ENCODE data around the gene ANKRD63. TPM values are rescaled to one million over a fixed set of nuclear protein-coding genes. Genes with fewer than 3 reads are reported as not detected.

ANKRD63 gene
- total and polyA plus RNA-seq, 4 donors: not detected

DNA sequence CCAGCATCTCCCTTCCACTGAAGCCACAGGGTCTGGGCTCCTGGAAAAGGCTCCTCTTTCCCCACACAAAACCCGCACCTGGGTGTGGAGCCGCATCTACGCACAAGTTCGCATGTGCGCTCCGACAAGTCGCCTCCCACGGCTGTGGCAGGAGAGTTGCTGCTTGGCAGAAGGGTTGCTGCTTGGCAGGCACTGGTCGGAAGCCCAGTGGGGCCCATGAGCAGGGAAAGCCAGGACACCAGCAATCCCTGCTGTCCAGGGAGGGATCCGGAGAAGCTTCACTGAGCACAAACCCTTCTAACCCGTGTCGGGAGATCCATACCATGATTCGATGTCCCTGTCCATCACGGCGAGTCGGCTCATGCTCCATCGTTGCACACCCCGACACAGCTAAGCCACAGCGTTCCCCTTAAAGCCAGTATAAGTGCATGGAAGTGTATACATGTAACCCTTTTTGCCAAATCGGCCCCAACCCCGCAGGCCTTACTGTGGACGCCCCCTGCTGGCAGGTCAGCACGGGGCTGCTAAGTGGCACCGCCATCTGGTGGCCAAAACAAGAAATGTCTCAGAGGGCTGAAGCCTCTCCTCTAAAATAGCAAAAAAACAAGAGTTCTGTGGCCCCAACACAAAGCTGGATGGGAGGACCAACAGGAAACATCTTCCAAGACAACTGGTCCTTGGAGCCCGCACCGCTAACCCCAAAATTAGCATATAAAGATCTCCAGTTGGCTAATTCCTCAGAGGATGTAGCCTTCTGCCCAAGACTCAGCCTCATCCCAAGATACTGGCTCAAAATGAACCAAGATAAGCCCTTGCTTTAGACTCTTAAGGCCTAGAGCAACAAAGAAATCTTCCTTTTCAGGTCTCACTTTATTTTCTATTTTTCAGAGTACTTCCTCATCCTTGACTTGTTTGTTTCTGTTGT, 8.3 kb downstream of the ANKRD63 start:
- peak; percentile 88 to 92 for DNase-seq
- H3K27me3 ChIP-seq (ENCODE audit: control insufficient read depth in 1 of 2, insufficient read depth in 2 of 2, low read length in 1 of 2): no peaks in the 10 kb centered on the region
- no peak overlapping the region for H3K4me3 ChIP-seq (ENCODE audit: low read length in 2 of 2)
- H3K36me3 ChIP-seq (ENCODE audit: control insufficient read depth in 1 of 2, insufficient read depth in 2 of 2, low read length in 1 of 2): no peaks in the 10 kb centered on the region
- H3K9me3 ChIP-seq (ENCODE audit: control insufficient read depth, low read length): no peaks in the 10 kb centered on the region
- intact Hi-C loops (cut with DNase I): loop anchor here (1.0 to 5.0 kb wide), 7 partner anchors 35 to 230 kb away; partner anchors contain the start of genes CCDC9B (in 1 of the 2) and PAK6 (in 1 of the 2)
- no peaks in the 10 kb centered on the region for H3K4me1 ChIP-seq (ENCODE audit: control insufficient read depth in 1 of 2, insufficient read depth in 2 of 2, low read length in 2 of 2)
- WGBS, 2 donors: 58 to 62% methylated on average over 26 of the region's 26 CpGs
- peak; percentile 78 for ATAC-seq (ENCODE audit: low FRiP score)
- H3K27ac ChIP-seq (ENCODE audit: low read depth in 1 of 2, low read length in 2 of 2): no peak overlapping the region

DNA sequence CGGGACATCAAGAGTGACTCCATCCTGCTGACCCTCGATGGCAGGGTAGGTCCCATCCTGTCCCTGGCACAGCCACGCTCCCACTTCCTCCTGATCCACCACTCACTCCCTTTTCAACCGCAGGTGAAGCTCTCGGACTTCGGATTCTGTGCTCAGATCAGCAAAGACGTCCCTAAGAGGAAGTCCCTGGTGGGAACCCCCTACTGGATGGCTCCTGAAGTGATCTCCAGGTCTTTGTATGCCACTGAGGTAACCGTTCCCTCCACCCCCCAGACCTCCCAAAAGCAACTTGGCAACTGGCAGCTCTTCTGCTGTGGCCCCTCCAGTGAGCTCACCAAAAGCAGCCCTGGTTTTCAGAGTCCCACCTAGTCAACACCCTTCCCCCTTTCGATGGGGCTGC, 9.4 kb downstream of the ANKRD63 start:
- ATAC-seq (ENCODE audit: low FRiP score) (no peak), DNase-seq (no peak)
- 88 to 90% methylated on average over 9 of the region's 9 CpGs for WGBS, 2 donors
- Histone ChIP-seq H3K27ac (ENCODE audit: low read depth in 1 of 2, low read length in 2 of 2) (no peak overlapping the region), H3K4me3 (ENCODE audit: low read length in 2 of 2) (no peak overlapping the region), H3K9me3 (ENCODE audit: control insufficient read depth, low read length) (no peaks in the 10 kb centered on the region), H3K27me3 (ENCODE audit: control insufficient read depth in 1 of 2, insufficient read depth in 2 of 2, low read length in 1 of 2) (no peaks in the 10 kb centered on the region), H3K4me1 (ENCODE audit: control insufficient read depth in 1 of 2, insufficient read depth in 2 of 2, low read length in 2 of 2) (no peaks in the 10 kb centered on the region), H3K36me3 (ENCODE audit: control insufficient read depth in 1 of 2, insufficient read depth in 2 of 2, low read length in 1 of 2) (no peaks in the 10 kb centered on the region)
- intact Hi-C loops (cut with DNase I): no loop called here

DNA sequence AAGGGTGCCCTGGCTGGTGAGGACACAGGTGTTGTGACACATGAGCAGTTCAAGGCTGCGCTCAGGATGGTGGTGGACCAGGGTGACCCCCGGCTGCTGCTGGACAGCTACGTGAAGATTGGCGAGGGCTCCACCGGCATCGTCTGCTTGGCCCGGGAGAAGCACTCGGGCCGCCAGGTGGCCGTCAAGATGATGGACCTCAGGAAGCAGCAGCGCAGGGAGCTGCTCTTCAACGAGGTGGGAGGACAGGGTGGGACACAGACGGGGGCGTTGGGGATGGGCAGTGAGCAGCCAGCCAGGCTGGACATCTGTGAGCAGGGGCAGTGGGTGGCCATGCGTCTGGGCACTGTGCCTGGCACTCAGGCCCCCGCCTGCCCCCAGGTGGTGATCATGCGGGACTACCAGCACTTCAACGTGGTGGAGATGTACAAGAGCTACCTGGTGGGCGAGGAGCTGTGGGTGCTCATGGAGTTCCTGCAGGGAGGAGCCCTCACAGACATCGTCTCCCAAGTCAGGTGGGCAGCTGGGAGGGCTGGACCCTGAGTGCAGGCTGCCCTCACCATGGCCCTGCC, 10.3 kb downstream of the ANKRD63 start:
- WGBS, 2 donors: 78 to 79% methylated on average over 19 to 20 of the region's 20 CpGs
- H3K4me3 ChIP-seq (ENCODE audit: low read length in 2 of 2): no peak overlapping the region
- intact Hi-C loops (cut with DNase I): no loop called here
- H3K27me3 ChIP-seq (ENCODE audit: control insufficient read depth in 1 of 2, insufficient read depth in 2 of 2, low read length in 1 of 2): no peaks in the 10 kb centered on the region
- H3K4me1 ChIP-seq (ENCODE audit: control insufficient read depth in 1 of 2, insufficient read depth in 2 of 2, low read length in 2 of 2): no peaks in the 10 kb centered on the region
- H3K9me3 ChIP-seq (ENCODE audit: control insufficient read depth, low read length): no peaks in the 10 kb centered on the region
- H3K27ac ChIP-seq (ENCODE audit: low read depth in 1 of 2, low read length in 2 of 2): no peak overlapping the region
- DNase-seq (no peak), ATAC-seq (ENCODE audit: low FRiP score) (no peak)
- no peaks in the 10 kb centered on the region for H3K36me3 ChIP-seq (ENCODE audit: control insufficient read depth in 1 of 2, insufficient read depth in 2 of 2, low read length in 1 of 2)

DNA sequence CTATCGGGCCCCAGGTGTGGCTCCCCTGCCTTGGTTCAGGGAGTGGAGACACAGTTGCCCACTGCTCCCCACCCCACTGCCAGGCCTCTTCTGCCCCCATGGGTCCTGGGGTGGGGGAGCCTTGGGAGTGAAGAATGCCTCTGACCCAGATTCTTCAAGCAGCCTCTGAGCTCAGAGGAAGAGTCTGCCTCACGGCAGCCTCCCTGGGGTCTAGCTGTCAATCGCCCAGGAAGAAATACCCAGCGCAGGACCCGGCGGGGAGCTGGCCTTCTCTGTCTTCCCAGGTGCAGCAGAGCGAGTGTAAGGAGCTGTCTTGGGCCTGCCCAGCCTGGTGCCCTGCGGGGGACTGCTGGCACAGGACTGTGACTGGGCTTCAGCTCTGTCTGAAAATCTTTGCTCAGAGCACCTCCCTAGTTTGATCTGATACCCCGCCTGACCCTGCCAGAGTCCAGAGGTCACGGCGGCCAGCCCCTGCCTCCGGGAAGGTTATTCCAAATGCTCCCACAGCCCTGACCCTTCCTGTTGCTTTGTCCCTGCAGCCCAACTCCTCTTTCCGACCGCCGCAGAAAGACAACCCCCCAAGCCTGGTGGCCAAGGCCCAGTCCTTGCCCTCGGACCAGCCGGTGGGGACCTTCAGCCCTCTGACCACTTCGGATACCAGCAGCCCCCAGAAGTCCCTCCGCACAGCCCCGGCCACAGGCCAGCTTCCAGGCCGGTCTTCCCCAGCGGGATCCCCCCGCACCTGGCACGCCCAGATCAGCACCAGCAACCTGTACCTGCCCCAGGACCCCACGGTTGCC, 11.0 kb downstream of the ANKRD63 start:
- H3K36me3 ChIP-seq (ENCODE audit: control insufficient read depth in 1 of 2, insufficient read depth in 2 of 2, low read length in 1 of 2): no peaks in the 10 kb centered on the region
- DNase-seq (no peak), ATAC-seq (ENCODE audit: low FRiP score) (no peak)
- no peaks in the 10 kb centered on the region for H3K4me1 ChIP-seq (ENCODE audit: control insufficient read depth in 1 of 2, insufficient read depth in 2 of 2, low read length in 2 of 2)
- no peaks in the 10 kb centered on the region for H3K27me3 ChIP-seq (ENCODE audit: control insufficient read depth in 1 of 2, insufficient read depth in 2 of 2, low read length in 1 of 2)
- no peak overlapping the region for H3K27ac ChIP-seq (ENCODE audit: low read depth in 1 of 2, low read length in 2 of 2)
- intact Hi-C loops (cut with DNase I): no loop called here
- no peak overlapping the region for H3K4me3 ChIP-seq (ENCODE audit: low read length in 2 of 2)
- H3K9me3 ChIP-seq (ENCODE audit: control insufficient read depth, low read length): no peaks in the 10 kb centered on the region
- 90 to 92% methylated on average over 25 of the region's 25 CpGs for WGBS, 2 donors

DNA sequence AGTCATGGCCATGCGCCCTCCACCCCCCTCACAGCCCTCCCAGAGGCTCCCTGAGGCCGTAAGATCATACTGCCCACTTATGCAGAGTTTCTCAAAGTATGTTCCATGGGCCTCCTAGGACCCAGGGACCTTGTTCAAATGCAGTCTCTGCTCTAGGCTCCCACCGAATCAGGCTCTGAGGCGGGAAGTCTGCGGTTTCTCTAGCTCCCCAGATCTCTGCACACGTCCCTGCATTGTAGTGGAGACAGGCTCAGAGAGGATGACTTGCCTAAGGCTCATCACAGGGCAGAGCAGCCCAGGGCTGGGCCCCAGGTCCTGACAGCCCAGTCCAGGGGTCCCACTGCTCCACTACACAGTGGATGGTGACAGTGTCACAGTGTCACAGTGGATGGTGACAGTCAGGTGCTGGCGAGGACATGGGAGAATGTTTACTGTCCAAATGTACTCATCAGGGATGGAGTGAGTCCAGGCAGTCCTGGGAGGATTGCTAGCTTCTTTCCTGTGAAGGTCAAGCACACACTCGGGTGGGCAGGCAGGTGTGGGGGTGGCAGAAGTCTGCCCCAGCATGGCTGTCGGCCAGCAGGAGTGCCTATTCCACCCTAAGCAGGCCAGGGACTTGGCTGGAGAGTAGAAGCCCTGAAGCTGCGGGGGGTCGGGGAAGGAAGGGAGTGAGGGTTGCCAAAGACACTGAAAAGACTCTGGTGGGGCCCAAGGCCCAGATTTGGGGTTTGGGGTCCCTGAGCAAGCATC, 12.4 kb downstream of the ANKRD63 start:
- WGBS, 2 donors: 82 to 85% methylated on average over 11 of the region's 11 CpGs

DNA sequence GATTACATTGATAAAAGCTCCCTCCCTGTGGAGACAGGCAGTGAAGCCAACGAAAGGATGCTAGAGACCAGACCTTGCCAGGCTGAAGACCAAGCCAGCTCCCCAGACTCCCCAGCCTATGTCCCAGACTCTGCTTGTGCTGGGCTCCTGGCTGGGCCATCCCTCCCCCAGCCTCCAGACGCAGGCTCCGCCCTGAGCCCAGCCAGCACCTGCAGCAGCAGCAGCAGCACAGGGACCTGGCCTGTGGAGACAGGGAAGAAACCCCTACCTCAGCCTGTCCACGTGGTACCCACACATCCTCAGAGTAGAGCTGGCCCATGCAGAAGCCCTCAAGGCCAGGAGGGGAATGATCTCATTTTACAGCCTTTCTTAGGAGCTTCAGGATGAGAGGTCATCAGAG, 13.3 kb downstream of the ANKRD63 start:
- H3K27me3 ChIP-seq (ENCODE audit: control insufficient read depth in 1 of 2, insufficient read depth in 2 of 2, low read length in 1 of 2): no peaks in the 10 kb centered on the region
- no peak overlapping the region for H3K27ac ChIP-seq (ENCODE audit: low read depth in 1 of 2, low read length in 2 of 2)
- ATAC-seq (ENCODE audit: low FRiP score) (no peak), DNase-seq (no peak)
- intact Hi-C loops (cut with DNase I): no loop called here
- no peaks in the 10 kb centered on the region for H3K36me3 ChIP-seq (ENCODE audit: control insufficient read depth in 1 of 2, insufficient read depth in 2 of 2, low read length in 1 of 2)
- 84 to 88% methylated on average over 4 of the region's 4 CpGs for WGBS, 2 donors
- no peak overlapping the region for H3K4me3 ChIP-seq (ENCODE audit: low read length in 2 of 2)
- H3K9me3 ChIP-seq (ENCODE audit: control insufficient read depth, low read length): no peaks in the 10 kb centered on the region
- no peaks in the 10 kb centered on the region for H3K4me1 ChIP-seq (ENCODE audit: control insufficient read depth in 1 of 2, insufficient read depth in 2 of 2, low read length in 2 of 2)

More for the DNA sequence above, 12.4 kb downstream of the ANKRD63 start:
- Histone ChIP-seq H3K36me3 (ENCODE audit: control insufficient read depth in 1 of 2, insufficient read depth in 2 of 2, low read length in 1 of 2) (no peaks in the 10 kb centered on the region), H3K4me1 (ENCODE audit: control insufficient read depth in 1 of 2, insufficient read depth in 2 of 2, low read length in 2 of 2) (no peaks in the 10 kb centered on the region), H3K27ac (ENCODE audit: low read depth in 1 of 2, low read length in 2 of 2) (no peak overlapping the region), H3K27me3 (ENCODE audit: control insufficient read depth in 1 of 2, insufficient read depth in 2 of 2, low read length in 1 of 2) (no peaks in the 10 kb centered on the region), H3K9me3 (ENCODE audit: control insufficient read depth, low read length) (no peaks in the 10 kb centered on the region), H3K4me3 (ENCODE audit: low read length in 2 of 2) (no peak overlapping the region)
- ATAC-seq (ENCODE audit: low FRiP score) (no peak), DNase-seq (no peak)
- intact Hi-C loops (cut with DNase I): no loop called here

DNA sequence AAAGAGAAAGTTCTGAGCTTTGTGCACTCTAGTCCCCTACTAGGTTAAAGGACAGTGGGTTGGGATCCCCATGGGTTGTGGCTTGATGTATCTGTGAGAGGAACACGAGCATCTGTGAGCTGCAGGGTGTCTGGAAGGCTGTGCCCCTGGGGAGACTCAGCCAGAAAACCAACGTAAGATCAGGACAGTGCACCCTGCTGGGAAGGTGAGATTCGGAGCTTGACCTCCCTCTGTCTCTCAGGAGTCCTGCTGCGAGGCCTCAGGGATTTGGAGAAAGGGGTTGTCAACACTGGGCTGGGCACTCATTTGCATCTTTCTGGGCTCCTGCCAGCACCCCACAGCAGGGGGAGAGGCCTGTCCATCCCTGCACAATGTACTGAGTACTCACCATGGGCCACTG, 15.2 kb downstream of the ANKRD63 start:
- H3K27ac ChIP-seq (ENCODE audit: low read depth in 1 of 2, low read length in 2 of 2): no peak overlapping the region
- H3K4me3 ChIP-seq (ENCODE audit: low read length in 2 of 2): no peak overlapping the region
- DNase-seq (no peak), ATAC-seq (ENCODE audit: low FRiP score) (no peak)
- no peaks in the 10 kb centered on the region for H3K9me3 ChIP-seq (ENCODE audit: control insufficient read depth, low read length)
- 93 to 96% methylated on average over 4 of the region's 4 CpGs for WGBS, 2 donors
- H3K4me1 ChIP-seq (ENCODE audit: control insufficient read depth in 1 of 2, insufficient read depth in 2 of 2, low read length in 2 of 2): no peaks in the 10 kb centered on the region
- intact Hi-C loops (cut with DNase I): no loop called here
- no peaks in the 10 kb centered on the region for H3K27me3 ChIP-seq (ENCODE audit: control insufficient read depth in 1 of 2, insufficient read depth in 2 of 2, low read length in 1 of 2)
- H3K36me3 ChIP-seq (ENCODE audit: control insufficient read depth in 1 of 2, insufficient read depth in 2 of 2, low read length in 1 of 2): no peaks in the 10 kb centered on the region

DNA sequence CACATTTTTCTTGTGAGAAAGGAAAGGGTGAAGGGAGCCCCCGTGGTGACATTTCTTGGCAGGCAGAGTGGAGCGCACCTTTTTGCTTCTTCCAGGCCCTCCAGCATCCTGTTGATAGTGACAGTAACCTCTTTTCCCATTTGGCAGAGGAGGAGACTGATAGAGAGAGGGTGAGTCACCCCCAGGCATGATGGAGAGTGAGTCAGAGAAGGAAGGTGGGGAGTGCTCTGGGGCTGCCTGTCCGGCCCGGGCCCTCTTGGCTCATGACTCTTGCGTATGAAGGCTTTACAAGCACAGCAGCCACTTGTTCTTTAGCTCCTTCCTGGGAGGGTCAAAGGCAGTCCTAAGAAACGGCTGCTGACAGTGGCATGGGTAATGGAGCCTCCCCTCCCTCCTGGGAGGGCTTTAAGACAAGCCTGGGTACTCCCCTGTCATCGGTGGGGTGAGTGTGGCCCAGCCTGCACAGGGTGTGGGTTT, 16.0 kb downstream of the ANKRD63 start:
- intact Hi-C loops (cut with DNase I): no loop called here
- peak; percentile 28 for ATAC-seq (ENCODE audit: low FRiP score)

More for the DNA sequence above, 16.0 kb downstream of the ANKRD63 start:
- no peaks in the 10 kb centered on the region for H3K4me1 ChIP-seq (ENCODE audit: control insufficient read depth in 1 of 2, insufficient read depth in 2 of 2, low read length in 2 of 2)
- peak in 1 of 2 donors; percentile 80 for DNase-seq
- H3K27me3 ChIP-seq (ENCODE audit: control insufficient read depth in 1 of 2, insufficient read depth in 2 of 2, low read length in 1 of 2): no peaks in the 10 kb centered on the region
- H3K9me3 ChIP-seq (ENCODE audit: control insufficient read depth, low read length): no peaks in the 10 kb centered on the region
- H3K27ac ChIP-seq (ENCODE audit: low read depth in 1 of 2, low read length in 2 of 2): no peak overlapping the region
- no peaks in the 10 kb centered on the region for H3K36me3 ChIP-seq (ENCODE audit: control insufficient read depth in 1 of 2, insufficient read depth in 2 of 2, low read length in 1 of 2)
- WGBS, 2 donors: 38 to 41% methylated on average over 7 of the region's 7 CpGs
- no peak overlapping the region for H3K4me3 ChIP-seq (ENCODE audit: low read length in 2 of 2)

Measured in aorta (tissue), 5 donors.